OCI-LY1 (cell line): Measurements from ENCODE around the gene NDUFC1.
"Not testable (repeated sequence)": the region's sequence is repeated elsewhere in the genome, so short reads cannot be mapped to it uniquely, and the experiment has no call there.

Experiments used
- CTCF ChIP-seq: fragments of 200-600 bp; sonication (generic), shearing (Covaris generic); IDR thresholded peaks from 2 replicates; pipeline ENCODE4 v1.5.1; 2017; ENCODE audit warnings: mild to moderate bottlenecking, antibody characterized with exemption, low read length, moderate library complexity, mixed read lengths
- EZH2 ChIP-seq: fragments of 200-600 bp; sonication (generic), shearing (Covaris generic); IDR thresholded peaks from 2 replicates; pipeline ENCODE4 v1.8.0; 2017; ENCODE audit warnings: borderline replicate concordance, mixed run types, mild to moderate bottlenecking, antibody characterized with exemption, low read length, moderate library complexity, mixed read lengths

- not testable (repeated sequence) for TF ChIP-seq EZH2, CTCF
Observed at GRCh38 chr4:139313414-139313813, 11.1 kb upstream of the NDUFC1 start.
